NOMO-1 treated with DMSO at 0.1 percent for 48 hours (cell line): ENCODE measurements around the gene PRKAG2.

Experiments used
- DNase-seq: peaks from one replicate; lab custom pipeline; 2025; ENCODE audit not compliant: unreplicated experiment; lab: John Stamatoyannopoulos, UW

PRKAG2 gene

DNA sequence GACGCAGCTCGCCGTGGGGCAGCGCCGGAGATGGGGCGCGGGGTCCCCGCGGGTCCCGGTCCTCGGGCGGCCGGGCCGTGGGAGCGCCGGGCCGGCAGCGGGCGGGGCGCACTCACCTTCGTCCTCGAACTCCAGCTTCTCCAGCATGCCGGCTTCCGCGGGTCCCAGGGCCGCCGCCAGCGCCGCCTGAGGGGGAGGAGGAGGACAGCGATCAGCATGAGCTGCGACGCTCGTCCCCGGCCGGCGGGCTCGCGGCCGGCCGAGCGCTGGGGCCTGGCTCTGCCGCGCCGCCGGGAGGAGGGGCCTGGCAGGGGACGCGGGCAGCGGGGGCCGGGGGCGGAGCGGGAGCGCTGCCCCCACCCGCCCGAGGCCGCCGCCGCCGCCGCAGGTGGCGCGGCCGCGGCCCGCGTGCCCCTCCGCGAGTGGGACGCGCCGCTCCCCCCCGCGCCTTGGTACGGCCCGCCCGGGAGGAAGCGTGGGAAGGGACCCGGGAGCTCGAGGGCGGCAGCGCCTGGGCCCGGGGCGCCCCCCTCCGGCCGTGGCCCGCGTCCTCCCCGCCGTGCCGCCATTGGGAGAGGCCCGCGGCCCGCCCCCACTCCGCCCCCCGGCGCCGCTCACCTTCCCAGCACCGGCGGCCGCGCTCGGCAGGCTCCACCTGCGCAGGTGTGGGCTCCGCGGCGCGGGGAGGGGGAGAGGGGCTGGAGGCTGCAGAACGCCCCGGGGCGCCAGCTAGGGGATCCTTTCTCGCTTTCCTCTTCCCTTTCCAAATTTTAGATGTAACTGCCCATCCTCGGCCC lies 244.8 kb downstream of the PRKAG2 start:
- peak; percentile 56 for DNase-seq

DNA sequence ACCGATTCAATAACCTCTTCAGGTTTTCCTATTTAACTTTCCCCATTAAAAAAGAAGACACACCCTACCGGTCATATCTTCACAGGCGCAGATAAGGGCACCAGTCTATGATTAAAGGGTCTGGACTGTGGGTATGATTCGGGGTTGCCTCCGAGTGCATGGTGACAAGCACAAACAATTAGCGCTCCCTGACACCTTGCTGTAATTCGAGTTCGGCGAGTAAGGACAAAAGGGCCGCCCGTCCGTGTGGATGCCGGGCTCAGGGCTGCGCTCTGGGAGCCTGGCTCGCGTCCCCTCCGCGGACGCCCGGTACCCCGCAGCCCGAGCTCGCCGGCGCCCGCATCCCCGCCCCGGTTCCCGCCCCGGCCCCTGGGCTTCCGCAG lies 245.4 kb downstream of the PRKAG2 start:
- DNase-seq = no peak

DNA sequence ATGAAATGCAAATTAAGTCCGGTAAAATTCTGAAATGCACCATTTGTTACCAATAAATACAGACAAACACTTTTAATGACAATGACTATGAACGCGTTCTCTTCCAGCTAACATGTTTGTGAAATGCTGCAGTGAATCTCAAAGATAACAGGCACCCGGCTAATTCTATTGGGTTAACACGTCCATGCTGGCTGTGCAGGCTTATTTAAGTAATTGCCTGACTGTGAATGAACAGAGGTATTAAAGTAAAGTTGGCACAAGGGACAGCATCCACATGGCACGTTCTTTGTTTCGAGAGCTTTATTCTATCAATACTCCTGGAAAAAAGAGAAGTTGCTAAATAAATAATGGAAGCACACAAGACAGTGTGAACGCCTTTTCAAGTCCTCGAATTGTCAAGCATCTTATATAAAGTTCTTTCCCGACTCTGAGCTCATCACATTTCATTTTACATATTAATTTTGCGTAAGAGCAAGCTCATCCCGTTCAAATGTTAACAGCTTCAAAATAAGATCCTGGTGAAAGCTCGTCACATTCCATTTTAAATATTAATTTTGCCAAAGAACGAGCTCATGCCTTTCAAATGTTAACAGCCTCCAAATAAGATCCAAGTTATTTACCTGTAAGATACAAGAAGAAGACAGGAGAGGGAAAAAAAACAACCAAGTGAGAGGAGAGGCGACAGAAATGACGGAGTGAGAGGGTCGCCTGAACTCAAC lies 245.9 kb downstream of the PRKAG2 start:
- no peak for DNase-seq

DNA sequence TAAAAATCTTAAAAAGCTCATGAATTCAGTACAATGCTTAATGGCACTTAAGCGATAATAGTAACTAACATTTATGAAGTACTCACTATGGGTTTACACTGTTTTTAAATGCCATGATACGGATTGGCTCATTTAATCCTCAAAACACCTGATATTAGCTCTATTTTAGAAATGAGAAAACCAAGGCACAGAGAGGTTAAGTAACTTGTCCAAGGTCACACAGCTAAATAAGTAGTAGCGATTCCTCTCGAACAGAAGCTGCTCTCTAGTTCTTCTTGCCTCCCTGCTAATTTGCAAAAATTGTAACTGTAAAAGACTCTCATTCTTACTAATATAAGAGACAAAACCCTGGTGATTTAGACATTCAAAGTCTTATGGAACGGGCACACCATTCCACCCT lies 246.6 kb downstream of the PRKAG2 start:
- DNase-seq = no peak

DNA sequence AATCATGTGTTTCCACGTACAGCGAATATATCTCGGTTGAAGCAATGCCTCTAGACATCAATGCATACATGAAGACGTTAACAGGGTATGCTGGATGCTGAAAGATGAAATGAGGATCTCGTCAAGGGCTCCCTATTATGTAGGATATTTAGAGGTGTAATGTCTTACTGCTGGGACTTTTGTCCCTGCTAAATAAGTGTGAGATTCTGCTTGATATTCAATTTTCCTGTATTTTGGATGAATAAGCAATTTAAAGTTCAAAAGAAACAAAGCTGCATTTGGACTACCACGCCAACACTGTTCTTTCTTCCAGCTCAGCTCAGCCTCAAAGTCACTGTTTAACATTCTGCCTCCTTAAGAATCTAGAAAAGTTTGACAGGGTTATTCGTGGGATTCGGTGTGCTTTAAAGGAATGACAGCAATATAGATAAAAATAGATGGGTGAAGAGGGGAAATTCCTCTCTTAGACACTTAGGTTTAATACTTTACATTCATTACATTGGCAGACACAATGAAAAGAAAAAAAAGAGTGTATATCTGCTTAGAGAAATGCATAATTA lies 247.1 kb downstream of the PRKAG2 start:
- no peak for DNase-seq

DNA sequence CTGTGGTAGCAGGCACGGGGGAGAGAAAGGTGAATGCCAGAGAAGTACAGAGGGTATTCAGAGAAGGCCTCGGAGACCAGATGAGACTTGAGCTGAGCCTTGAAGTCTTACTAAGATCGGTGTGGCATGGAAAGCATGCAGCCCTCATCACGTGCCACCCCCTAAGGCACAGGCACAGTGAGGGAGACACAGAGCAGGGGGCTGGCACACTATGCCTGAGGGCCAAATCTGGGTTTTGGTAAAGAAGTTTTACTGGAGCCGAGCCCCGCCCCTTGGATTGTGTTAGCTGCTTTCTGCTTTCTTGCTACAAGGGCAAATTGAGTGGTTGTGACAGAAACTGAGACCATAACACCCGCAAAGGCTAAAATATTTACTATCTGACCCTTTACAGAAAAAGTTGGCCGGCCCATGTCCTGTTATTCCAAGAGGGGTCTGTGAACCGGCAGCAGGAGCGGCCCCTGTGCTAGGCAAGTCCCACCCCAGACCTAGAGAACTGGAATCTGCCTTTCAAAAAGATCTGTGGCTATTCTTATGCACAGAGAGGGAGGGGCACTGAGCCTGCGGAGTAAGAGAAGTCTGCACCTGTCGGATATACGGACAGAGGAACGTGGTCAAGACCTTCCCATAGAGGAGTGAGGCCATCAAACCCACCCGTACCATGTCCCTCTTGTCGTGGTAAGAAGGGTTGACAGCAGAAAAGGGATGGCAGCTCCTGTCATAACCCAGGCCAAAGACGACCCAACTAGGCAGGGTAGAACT lies 247.9 kb downstream of the PRKAG2 start:
- no peak for DNase-seq

DNA sequence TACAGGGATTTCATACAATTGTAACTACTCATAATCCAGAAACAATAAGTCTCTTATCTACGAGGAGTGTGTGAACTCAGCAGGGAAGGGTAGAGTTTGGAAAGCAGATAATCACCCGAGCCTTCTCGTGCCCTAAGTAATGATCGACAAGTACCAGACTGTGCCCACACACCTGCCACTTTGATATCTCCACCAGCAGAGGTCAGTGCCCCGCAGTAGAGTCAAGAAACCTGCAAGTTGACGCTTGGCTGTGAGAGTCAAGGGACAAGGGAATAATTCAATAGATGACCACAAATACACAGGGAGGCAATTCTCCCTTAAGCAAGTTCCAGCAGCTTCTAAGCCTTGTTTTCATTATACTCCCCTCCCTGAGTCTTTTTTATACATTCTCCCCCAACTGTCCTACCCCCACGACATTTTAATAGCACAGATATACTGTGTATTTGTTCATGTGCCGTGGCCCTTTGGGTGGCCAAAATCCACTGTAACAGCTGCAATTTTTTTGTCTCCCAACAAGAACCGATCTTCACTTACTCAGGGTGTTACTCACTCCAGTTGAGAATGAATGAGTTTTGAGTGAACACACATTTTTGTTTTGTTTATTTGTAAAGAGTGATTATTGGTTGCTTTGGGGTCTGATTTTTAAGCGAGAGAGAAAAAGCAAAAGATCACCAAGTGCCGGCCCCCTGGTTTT lies 250.3 kb downstream of the PRKAG2 start:
- no peak for DNase-seq

DNA sequence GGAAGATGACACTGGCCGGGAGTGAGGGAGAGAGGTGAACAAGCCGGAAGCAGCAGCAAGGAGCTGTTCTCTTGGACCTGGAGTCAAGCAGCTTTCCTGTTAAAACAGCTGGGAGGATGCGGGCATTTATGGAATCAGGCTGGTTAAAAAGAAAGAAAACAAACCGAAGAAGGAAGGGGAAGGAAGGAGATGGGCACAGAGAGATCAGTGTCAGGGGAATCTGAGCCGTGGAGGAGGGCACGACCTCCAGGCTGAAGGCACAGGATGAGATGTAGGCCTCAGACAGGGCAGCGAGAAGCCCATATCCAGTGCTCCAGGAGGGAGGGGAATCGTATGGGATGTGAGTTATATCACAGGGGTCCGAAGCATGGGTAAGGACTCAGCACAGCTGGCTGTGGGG lies 251.3 kb downstream of the PRKAG2 start:
- DNase-seq = no peak

DNA sequence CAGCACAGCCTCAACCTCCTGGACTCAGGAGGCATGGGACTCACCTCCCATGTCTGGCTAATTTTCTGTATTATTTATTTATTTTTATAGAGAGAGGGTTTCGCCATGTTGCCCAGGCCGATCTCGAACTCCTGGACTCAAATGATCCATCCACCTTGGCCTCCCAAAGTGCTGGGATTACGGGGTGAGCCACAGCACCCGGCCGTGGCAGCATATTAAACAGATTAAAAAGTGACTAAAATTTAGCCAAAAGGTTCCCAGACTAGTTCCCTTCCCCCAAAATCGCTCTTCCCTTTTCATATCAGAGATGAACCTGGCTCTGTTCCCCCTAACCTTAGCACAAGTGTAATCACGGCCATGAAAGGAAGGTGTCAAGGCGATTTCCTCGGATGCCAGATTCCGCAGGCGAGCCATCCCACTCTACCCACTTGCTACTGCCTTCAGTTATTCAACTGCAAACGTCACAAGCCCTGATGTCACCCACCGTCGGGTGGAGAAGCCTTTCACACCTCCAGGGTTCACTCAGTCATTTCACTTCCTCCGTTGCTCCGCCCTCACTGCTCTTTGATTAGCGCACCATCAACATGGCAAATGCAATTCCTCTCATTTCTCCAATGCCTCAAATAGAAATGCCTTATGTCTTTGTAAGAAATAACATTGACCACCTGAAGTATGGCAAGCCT lies 252.5 kb downstream of the PRKAG2 start:
- no peak for DNase-seq

DNA sequence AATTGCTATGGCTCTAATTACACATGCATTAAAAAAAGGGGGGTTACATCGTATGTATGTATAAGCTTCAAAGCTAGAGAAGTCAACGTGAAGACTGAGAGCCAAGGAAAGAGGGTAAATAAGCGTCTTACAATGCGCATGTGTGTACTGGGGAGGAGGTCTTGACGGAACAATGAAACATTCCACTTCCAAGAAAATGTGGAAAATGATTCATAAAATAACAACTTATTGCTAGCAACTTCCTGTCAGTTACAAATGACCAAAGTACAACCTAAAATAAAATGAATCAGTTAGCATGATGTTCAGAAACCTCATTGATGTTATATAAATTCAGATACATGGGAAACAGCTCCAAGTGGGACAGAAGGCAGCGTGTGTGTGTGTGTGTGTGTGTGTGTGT lies 253.1 kb downstream of the PRKAG2 start:
- no peak for DNase-seq

DNA sequence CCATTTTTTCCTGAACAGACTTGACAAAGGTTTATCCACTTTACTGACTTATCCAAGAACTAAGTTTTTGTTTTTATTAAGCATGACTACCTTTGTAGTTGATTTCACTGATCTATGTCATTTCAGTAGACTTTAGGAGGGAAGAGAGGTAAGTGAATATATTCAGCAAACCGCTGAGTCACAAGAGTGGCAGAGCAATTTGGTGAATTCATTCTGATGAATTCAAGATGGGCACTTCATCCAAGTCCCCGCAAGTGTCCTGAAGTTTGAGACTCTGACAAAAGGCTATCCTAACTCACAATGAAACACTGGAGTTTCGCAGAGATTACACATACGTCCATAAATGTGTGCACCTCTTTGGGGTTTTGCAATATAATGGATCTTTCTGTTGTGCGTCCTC lies 255.0 kb downstream of the PRKAG2 start:
- no peak for DNase-seq

DNA sequence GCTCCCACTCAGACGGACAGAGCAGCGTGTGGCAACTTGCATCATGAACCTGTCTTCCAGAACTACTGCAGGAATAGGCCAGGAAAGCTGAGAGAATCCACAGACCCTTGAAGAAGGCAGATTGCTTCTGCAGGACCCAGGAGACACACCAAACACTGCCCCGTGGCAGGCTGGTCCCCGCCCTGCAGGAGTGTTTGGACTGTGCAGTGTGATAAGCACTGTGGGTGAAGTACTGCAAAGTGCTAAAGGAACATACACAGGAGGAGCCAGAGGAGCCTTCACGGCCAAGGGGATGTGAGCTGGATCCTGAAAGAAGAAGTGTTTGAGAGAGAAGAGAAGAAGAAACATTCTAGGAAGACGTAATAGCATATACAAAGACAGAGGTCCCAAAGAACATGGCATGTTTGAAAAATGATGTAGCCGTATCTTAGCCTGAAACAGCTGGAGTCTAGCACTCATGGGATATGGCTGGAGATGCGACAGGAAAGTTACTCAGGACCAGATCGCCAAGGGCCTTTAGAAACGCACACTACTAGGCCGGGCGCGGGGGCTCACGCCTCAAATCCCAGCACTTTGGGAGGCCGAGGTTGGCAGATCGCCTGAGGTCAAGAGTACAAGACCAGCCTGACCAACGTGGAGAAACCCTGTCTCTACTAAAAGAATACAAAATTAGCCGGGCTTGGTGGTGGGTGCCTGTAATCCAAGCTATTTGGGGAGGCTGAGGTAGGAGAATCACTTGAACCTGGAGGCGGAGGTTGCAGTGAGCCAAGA lies 260.3 kb downstream of the PRKAG2 start:
- no peak for DNase-seq

DNA sequence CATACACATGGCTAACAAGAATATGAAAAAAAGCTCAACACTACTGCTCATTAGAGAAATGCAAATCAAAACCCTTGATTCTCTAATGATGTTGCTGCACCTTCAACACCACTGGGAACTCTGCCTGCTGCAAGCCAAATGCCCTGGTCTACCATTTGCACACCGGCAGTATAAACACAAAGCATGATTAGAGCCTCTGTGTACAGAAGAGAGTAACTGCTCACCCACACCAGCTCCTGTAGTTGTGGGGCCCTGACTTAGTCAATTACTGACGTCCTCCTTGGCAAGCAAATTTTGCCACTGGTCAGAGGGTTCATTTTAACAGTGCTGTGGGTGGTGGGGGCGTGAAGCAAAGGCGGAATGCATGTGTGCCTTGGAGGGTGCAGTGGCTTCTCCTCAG lies 261.1 kb downstream of the PRKAG2 start:
- DNase-seq = no peak

DNA sequence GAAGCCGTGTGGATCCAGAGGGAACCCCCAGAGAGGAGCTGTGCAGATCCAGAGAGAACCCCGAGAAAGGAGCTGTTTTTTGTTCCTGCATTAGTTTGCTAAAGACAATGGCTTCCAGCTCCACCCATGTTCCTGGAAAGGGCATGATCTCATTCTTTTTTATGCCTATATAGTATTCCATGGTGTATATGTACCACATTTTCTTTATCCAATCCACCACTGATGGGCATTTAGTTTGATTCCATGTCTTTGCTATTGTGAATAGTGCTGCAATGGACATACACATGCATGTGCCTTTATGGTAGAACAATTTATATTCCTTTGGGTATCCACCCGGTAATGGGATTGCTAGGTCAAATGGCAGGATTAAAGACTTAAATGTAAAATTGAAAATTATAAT lies 261.9 kb downstream of the PRKAG2 start:
- DNase-seq = no peak

DNA sequence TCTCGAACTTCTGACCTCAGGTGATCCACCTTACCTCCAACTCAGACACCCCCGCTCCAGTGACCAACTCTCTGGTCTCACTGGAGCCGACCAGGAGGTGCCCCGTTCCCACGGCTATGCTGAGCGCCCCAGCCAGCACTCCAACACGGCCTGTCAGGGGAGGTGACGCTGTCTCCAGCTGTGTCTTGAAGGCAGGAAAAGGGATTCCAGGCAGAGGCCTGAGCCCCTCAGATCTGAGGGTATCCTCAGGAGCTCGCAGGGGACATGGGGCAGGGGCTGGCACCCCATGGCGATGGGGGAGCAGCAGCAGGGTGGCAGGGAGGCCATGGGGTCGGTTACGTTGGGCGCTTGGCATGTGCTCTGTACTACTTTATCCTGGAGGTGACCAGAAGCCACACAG lies 262.9 kb downstream of the PRKAG2 start:
- no peak for DNase-seq

DNA sequence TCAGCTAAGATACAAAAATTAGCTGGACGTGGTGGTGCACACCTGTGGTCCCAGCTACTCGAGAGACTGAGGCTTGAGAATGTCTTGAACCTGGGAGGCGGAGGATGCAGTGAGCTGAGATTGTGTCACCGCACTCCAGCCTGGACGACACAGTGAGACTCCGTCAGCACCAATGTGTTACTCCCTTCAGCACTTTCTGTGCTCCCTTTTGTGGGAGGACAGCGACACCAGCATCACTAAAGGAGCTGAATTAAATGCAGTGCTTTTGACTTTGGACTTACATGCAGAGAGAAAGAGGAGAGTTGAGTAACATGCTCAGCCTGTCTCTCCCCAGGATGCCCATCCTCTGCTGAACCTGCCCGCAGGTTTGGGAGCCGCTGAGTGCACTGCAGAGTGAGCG lies 265.0 kb downstream of the PRKAG2 start:
- DNase-seq = no peak

DNA sequence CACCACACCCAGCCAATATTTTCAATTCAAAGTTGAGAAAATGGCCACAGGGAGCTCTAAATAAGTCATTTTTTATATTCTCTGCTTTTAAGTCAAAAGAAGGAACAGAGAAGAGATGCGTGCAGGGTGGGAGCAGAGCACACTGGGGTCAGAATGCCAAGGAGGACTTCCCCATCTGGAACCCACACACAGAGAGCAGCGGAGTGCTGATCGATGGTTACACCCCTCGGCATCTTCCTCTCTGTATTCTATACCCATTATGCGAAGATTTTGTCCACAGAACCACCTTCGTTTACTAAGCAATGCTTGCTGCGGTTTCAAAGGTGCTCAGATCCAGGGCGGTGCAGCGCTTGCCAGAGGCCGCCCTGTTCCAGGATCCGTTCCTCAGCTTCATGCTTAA lies 265.9 kb downstream of the PRKAG2 start:
- no peak for DNase-seq

DNA sequence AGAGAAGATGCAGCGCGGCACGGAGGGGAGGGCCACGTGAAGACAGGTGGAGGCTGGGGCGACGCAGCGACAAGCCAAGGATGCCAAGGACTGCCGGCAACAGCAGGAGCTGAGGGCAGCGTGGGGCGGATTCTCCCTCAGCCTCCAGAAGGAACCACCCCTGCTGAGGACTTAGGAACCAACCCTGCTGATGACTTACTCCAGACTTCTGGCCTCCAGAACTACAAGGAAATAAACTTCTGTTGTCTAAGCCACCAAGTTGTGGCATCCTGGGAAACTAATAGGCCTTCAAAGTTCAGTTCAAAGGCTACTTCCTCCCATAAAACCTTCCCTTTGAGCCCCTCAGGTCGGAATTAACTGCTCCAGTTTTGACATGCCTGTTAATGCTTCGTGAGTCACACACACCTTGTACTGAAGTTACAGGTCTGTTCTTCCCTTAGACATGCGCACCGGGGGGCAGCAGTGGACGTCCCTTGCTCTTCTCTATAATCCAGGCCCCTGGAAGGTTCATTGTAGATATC lies 268.8 kb downstream of the PRKAG2 start:
- no peak for DNase-seq

DNA sequence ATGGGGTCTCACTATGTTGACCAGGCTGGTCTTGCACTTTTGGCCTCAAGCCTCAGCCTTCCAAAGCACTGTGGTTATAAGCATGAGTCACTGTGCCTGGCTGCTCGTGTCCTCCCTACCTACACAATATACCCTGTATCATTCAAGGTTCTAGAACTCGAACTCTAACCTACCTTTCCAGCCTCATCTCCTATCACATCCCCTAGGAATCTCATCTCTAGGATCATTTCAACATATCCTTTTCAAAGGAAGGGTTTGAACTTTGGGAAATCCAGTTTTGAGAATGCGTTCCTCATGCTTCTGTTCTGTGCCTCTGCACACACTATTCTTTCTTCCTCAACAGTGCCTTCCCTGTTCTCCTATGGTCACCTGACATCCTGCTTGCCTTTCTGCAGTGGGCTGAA lies 269.4 kb downstream of the PRKAG2 start:
- DNase-seq = no peak

DNA sequence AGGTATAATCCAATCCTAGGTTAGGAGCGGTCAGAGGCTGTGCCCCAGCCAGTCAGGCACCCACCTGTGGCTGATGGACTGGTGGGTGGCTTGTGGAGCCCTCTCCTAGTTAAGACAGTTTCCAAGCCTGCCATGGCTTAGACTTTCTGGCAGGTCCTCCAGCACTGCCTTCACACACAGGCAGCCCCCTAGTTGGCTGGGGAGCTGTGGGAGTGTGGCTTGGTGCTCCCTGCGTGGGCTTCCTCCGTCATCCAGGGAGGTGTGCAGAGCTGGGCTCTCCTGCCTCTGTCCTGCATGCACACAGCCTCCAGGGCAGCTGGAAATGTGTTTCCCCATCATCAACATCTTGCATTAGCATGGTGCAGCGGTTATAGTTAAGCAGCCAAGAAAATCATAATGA lies 273.0 kb downstream of the PRKAG2 start:
- DNase-seq = no peak
